Tibial nerve (tissue), 4 donors: ENCODE measurements around the gene POLA2.

ENCODE experiments used
- CTCF ChIP-seq, 5 experiments: fragments of 200-600 bp in 3 of 5; fragments of 450-650 bp in 2 of 5; sonication (generic) in 3 of 5; IDR thresholded peaks; one replicate each; pipeline ENCODE4 v1.5.1; 2016 to 2019; ENCODE audit warnings: antibody characterized with exemption in 5 of 5, mild to moderate bottlenecking in 3 of 5, moderate library complexity in 2 of 5
- EP300 ChIP-seq, 2 donors: sonication (generic); formaldehyde crosslinking; IDR thresholded peaks; one replicate each; pipeline ENCODE4 v1.6.1; 2017; ENCODE audit warnings: antibody characterized with exemption in 2 of 2, mild to moderate bottlenecking in 1 of 2
- POLR2A ChIP-seq, 2 donors: fragments of 450-650 bp; IDR thresholded peaks; one replicate each; pipeline ENCODE4 v1.6.1; 2017; ENCODE audit warnings: antibody characterized with exemption in 2 of 2, mild to moderate bottlenecking in 2 of 2, moderate library complexity in 2 of 2

GRCh38 chr11:65213322-65214211 lies 48.2 kb upstream of the POLA2 start:
- TF ChIP-seq POLR2A (IDR thresholded peaks at IDR 0.05) (no peak), EP300 (IDR thresholded peaks at IDR 0.05) (no peak), CTCF (IDR thresholded peaks at IDR 0.05) (no peak)
